Measurements from ENCODE around the gene ZBTB18.

The ZBTB18 gene

GRCh38 chr1:244049162-244050013, 1.7 kb upstream of the ZBTB18 start:
- no peak for DNase-seq (ENCODE audit: insufficient read length, low spot score)
- FAIRE-seq = no peak
- no peak for TF ChIP-seq CTCF (IDR thresholded peaks at IDR 0.05; ENCODE audit: insufficient read depth, missing control alignments)

- no peak for FAIRE-seq
- DNase-seq (ENCODE audit: insufficient read length, low spot score) = no peak
- no peak for TF ChIP-seq CTCF (IDR thresholded peaks at IDR 0.05; ENCODE audit: insufficient read depth, missing control alignments)
Observed at GRCh38 chr1:244050014-244050834, 859 bp upstream of the ZBTB18 start.

GRCh38 chr1:244052016-244052727, 1.1 kb downstream of the ZBTB18 start:
- TF ChIP-seq CTCF (IDR thresholded peaks at IDR 0.05; ENCODE audit: insufficient read depth, missing control alignments) = no peak
- FAIRE-seq (peak; percentile 99), DNase-seq (ENCODE audit: insufficient read length, low spot score) (peak; percentile 51)

GRCh38 chr1:244052728-244053312, 1.7 kb downstream of the ZBTB18 start:
- DNase-seq (ENCODE audit: insufficient read length, low spot score) = no peak
- no peak for TF ChIP-seq CTCF (IDR thresholded peaks at IDR 0.05; ENCODE audit: insufficient read depth, missing control alignments)
- peak; percentile 92 for FAIRE-seq

- TF ChIP-seq CTCF (IDR thresholded peaks at IDR 0.05; ENCODE audit: insufficient read depth, missing control alignments) = no peak
- DNase-seq (ENCODE audit: insufficient read length, low spot score) (no peak), FAIRE-seq (peak; percentile 6)
Observed at GRCh38 chr1:244053831-244054230, 2.7 kb downstream of the ZBTB18 start.

GRCh38 chr1:244054247-244054923, 3.3 kb downstream of the ZBTB18 start:
- no peak for TF ChIP-seq CTCF (IDR thresholded peaks at IDR 0.05; ENCODE audit: insufficient read depth, missing control alignments)
- FAIRE-seq (no peak), DNase-seq (ENCODE audit: insufficient read length, low spot score) (no peak)
